GM18909 (cell line): ENCODE measurements around the gene KCTD2.

Source experiments
- ATAC-seq: cut with Tn5 transposase; IDR thresholded peaks from one replicate; pipeline ENCODE4 v1.9.1; 2021; ENCODE audit warnings: mild to moderate bottlenecking; ENCODE audit not compliant: unreplicated experiment, poor library complexity

The KCTD2 gene

GRCh38 chr17:75093548-75094158 lies 46.6 kb downstream of the KCTD2 start:
- no peak for ATAC-seq

- ATAC-seq = no peak
Measured at GRCh38 chr17:75094871-75095399, 47.9 kb downstream of the KCTD2 start.

- ATAC-seq = no peak
Measured at GRCh38 chr17:75096082-75096625, 49.1 kb downstream of the KCTD2 start.

GRCh38 chr17:75097865-75098264 lies 50.8 kb downstream of the KCTD2 start:
- ATAC-seq = no peak

- no peak for ATAC-seq
Measured at GRCh38 chr17:75098861-75099260, 51.8 kb downstream of the KCTD2 start.

GRCh38 chr17:75099881-75100595 lies 53.0 kb downstream of the KCTD2 start:
- ATAC-seq = no peak

GRCh38 chr17:75102385-75102821 lies 55.4 kb downstream of the KCTD2 start:
- no peak for ATAC-seq

GRCh38 chr17:75103601-75104554 lies 56.9 kb downstream of the KCTD2 start:
- no peak for ATAC-seq

- ATAC-seq = no peak
Measured at GRCh38 chr17:75105126-75106080, 58.4 kb downstream of the KCTD2 start.

- ATAC-seq = no peak
Measured at GRCh38 chr17:75108193-75108592, 61.2 kb downstream of the KCTD2 start.

GRCh38 chr17:75109046-75109406 lies 62.0 kb downstream of the KCTD2 start:
- no peak for ATAC-seq

GRCh38 chr17:75109407-75110233 lies 62.6 kb downstream of the KCTD2 start, which contains the start of gene ARMC7:
ARMC7 (plus strand) TSS chr17:75109969; CDS start chr17:75110289, 320 bp downstream.
- ATAC-seq = peak; percentile 62

GRCh38 chr17:75110234-75110937 lies 63.4 kb downstream of the KCTD2 start:
- no peak for ATAC-seq

- ATAC-seq = no peak
Measured at GRCh38 chr17:75111777-75112335, 64.8 kb downstream of the KCTD2 start.

GRCh38 chr17:75113798-75114551 lies 67.0 kb downstream of the KCTD2 start:
- ATAC-seq = peak; percentile 53

GRCh38 chr17:75114552-75115314 lies 67.7 kb downstream of the KCTD2 start:
- no peak for ATAC-seq
